ENCODE results near the gene SNX10.

SNX10 gene

GRCh38 chr7:26393818-26394217 lies 102.2 kb downstream of the SNX10 start:
- no peak overlapping the region for H2AFZ ChIP-seq (ENCODE audit: low read length)
- H3K9me2 ChIP-seq (replicated peaks; ENCODE audit: insufficient read depth, low read length): no peaks in the 10 kb centered on the region
- no peak overlapping the region for H3K4me3 ChIP-seq (ENCODE audit: low read length)
- no peak overlapping the region for H3K4me2 ChIP-seq (ENCODE audit: low read depth, low read length)
- H3K9ac ChIP-seq (ENCODE audit: low read length): no peak overlapping the region
- 0 out of 2 replicates have a peak, but pooled peaks cover 4% of the 10 kb centered on the region for H3K4me1 ChIP-seq (ENCODE audit: low read length)
- TF ChIP-seq, protein P1, sequence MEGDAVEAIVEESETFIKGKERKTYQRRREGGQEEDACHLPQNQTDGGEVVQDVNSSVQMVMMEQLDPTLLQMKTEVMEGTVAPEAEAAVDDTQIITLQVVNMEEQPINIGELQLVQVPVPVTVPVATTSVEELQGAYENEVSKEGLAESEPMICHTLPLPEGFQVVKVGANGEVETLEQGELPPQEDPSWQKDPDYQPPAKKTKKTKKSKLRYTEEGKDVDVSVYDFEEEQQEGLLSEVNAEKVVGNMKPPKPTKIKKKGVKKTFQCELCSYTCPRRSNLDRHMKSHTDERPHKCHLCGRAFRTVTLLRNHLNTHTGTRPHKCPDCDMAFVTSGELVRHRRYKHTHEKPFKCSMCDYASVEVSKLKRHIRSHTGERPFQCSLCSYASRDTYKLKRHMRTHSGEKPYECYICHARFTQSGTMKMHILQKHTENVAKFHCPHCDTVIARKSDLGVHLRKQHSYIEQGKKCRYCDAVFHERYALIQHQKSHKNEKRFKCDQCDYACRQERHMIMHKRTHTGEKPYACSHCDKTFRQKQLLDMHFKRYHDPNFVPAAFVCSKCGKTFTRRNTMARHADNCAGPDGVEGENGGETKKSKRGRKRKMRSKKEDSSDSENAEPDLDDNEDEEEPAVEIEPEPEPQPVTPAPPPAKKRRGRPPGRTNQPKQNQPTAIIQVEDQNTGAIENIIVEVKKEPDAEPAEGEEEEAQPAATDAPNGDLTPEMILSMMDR (IDR thresholded peaks at IDR 0.05; ENCODE audit: low read length): no peak
- no peak for TF ChIP-seq EZH2phosphoT487 (IDR thresholded peaks at IDR 0.05; ENCODE audit: low read length)
- no peak for TF ChIP-seq EZH2 (optimal IDR thresholded peaks at IDR 0.05; ENCODE audit: low read depth, low read length)
- no peak overlapping the region for H3K27ac ChIP-seq (ENCODE audit: low read length)
- no peaks in the 10 kb centered on the region for H3K79me2 ChIP-seq (ENCODE audit: low read length)
- H4K20me1 ChIP-seq (ENCODE audit: insufficient read depth, low read length): no peaks in the 10 kb centered on the region
- H3K36me3 ChIP-seq (replicated peaks; ENCODE audit: insufficient read depth, low read length): no peaks in the 10 kb centered on the region
- peaks cover 81% of the 10 kb centered on the region for H3K27me3 ChIP-seq (replicated peaks; ENCODE audit: insufficient read depth, low read length)
- peaks cover 2% of the 10 kb centered on the region for H3F3A ChIP-seq (ENCODE audit: insufficient read depth, low read length)
- DNase-seq: no peak
- H3K9me3 ChIP-seq (replicated peaks; ENCODE audit: insufficient read depth, low read length): no peaks in the 10 kb centered on the region

GRCh38 chr7:26397332-26397731 lies 105.7 kb downstream of the SNX10 start:
- Histone ChIP-seq H3K79me2 (ENCODE audit: low read length) (no peaks in the 10 kb centered on the region), H3K27ac (ENCODE audit: low read length) (no peak overlapping the region), H3K4me1 (ENCODE audit: low read length) (peaks cover 15% of the 10 kb centered on the region), H3K9ac (ENCODE audit: low read length) (no peak overlapping the region), H4K20me1 (ENCODE audit: insufficient read depth, low read length) (no peaks in the 10 kb centered on the region), H3K4me3 (ENCODE audit: low read length) (no peak overlapping the region), H3K4me2 (ENCODE audit: low read depth, low read length) (no peak overlapping the region), H3K9me3 (replicated peaks; ENCODE audit: insufficient read depth, low read length) (no peaks in the 10 kb centered on the region), H2AFZ (ENCODE audit: low read length) (no peak overlapping the region), H3K27me3 (replicated peaks; ENCODE audit: insufficient read depth, low read length) (peaks cover 47% of the 10 kb centered on the region), H3K36me3 (replicated peaks; ENCODE audit: insufficient read depth, low read length) (no peaks in the 10 kb centered on the region), H3F3A (ENCODE audit: insufficient read depth, low read length) (peaks cover 13% of the 10 kb centered on the region), H3K9me2 (replicated peaks; ENCODE audit: insufficient read depth, low read length) (no peaks in the 10 kb centered on the region)
- no peak for DNase-seq
- TF ChIP-seq, protein P1 (IDR thresholded peaks at IDR 0.05; ENCODE audit: low read length): no peak
- TF ChIP-seq EZH2 (optimal IDR thresholded peaks at IDR 0.05; ENCODE audit: low read depth, low read length): no peak
- TF ChIP-seq EZH2phosphoT487 (IDR thresholded peaks at IDR 0.05; ENCODE audit: low read length): no peak

DNA sequence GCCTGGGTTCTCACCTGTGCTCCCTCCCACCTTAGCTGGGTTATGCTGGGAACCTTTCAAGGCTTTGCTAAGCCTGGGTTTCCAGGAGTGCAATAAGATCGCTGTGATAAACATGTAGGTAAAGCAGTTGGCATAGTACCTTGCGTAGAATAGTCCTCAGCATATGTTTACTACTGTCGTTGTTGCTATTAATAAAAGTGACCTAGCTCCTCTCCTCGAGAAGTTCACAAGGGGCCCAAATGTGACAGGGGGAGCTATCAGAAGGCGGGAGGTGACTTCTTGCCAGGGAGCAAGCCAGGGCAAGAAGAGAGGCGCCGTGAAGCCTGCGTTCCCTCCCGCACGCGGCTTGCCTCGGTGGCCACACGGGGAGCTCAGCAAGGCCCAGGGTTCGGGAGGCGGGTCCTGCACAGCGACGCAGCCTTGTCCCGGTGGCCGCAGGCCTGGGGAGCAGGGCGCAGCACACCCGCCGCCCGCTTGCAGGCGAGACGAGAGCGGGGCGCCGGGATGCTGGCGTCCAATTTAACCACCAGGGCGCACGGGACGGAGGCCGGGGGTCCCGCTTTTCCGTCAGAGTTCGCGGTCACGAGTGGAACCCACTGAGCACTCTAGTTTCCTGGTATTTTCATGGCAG lies 106.2 kb downstream of the SNX10 start:
- Histone ChIP-seq H4K20me1 (ENCODE audit: insufficient read depth, low read length) (no peaks in the 10 kb centered on the region), H3K9me2 (replicated peaks; ENCODE audit: insufficient read depth, low read length) (no peaks in the 10 kb centered on the region), H3F3A (ENCODE audit: insufficient read depth, low read length) (peaks cover 13% of the 10 kb centered on the region), H3K36me3 (replicated peaks; ENCODE audit: insufficient read depth, low read length) (no peaks in the 10 kb centered on the region), H3K79me2 (ENCODE audit: low read length) (no peaks in the 10 kb centered on the region), H3K4me3 (ENCODE audit: low read length) (peak overlapping the region; percentile 71), H3K27me3 (replicated peaks; ENCODE audit: insufficient read depth, low read length) (peaks cover 41% of the 10 kb centered on the region), H3K4me1 (ENCODE audit: low read length) (peaks cover 15% of the 10 kb centered on the region), H3K9me3 (replicated peaks; ENCODE audit: insufficient read depth, low read length) (no peaks in the 10 kb centered on the region), H2AFZ (ENCODE audit: low read length) (peak overlapping the region; percentile 75), H3K9ac (ENCODE audit: low read length) (peak overlapping the region; percentile 56; the same call in 1 of the 2 replicates), H3K27ac (ENCODE audit: low read length) (no peak overlapping the region), H3K4me2 (ENCODE audit: low read depth, low read length) (peak overlapping the region; percentile 96)
- TF ChIP-seq, protein P1 (IDR thresholded peaks at IDR 0.05; ENCODE audit: low read length): no peak
- TF ChIP-seq EZH2 (optimal IDR thresholded peaks at IDR 0.05; ENCODE audit: low read depth, low read length): no peak
- TF ChIP-seq EZH2phosphoT487 (IDR thresholded peaks at IDR 0.05; ENCODE audit: low read length): no peak
- peak; percentile 38 for DNase-seq
